GM12873 (cell line): ENCODE measurements around the gene CCDC86.

Source experiments
- TF ChIP-seq, protein P1 (sequence below): IDR thresholded peaks from 2 replicates; pipeline ENCODE4 v1.5.1; 2012; ENCODE audit warnings: low read depth, mild to moderate bottlenecking, moderate library complexity, low read length, control low read depth; ENCODE audit not compliant: insufficient read depth; ENCODE audit errors: missing control alignments

The CCDC86 gene

DNA sequence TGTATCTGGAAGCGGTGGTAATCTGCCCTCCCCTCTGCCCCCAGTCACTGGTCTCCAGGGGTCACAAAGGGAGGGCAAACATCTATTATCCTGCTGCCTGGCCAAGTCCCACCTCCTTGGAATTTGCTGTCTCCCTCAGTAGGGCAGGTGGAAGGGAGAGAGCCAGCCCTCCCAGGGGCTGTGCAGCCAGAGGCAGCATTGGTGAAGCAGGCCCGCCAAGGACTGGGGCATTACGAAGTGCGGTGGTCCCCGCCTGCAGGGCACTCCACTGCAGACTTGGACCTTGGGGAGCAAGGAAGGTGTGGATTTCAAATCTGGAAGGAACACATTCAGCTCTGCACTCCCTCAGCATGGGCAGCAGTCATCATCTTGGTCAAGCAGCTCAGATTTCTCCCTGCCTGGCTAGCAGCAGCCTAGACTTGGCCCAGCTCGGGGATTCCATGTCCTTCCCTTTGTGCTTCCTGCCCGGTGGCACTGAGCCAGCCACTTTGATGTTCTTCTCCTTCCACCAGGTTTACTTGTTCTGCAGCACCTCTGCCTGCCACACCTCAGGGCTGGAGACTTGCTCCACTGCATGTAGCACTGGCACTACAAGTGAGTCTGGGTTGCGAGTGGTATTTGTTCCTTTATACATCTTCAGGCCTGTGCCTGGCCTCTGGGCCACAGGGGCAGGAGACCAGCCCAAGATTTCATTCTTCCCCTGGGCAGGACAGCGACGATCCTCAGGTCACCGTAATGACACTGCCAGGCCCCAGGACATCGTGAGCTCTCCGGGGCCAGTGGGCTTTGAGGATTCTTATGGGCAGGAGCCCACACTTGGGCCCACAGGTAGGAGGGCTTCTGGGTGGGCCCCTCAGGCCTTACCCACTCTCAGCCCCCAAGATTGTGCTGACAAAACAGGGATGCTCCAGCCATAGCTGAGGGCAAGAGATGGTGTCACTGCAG lies 32.8 kb downstream of the CCDC86 start:
- TF ChIP-seq, protein P1, sequence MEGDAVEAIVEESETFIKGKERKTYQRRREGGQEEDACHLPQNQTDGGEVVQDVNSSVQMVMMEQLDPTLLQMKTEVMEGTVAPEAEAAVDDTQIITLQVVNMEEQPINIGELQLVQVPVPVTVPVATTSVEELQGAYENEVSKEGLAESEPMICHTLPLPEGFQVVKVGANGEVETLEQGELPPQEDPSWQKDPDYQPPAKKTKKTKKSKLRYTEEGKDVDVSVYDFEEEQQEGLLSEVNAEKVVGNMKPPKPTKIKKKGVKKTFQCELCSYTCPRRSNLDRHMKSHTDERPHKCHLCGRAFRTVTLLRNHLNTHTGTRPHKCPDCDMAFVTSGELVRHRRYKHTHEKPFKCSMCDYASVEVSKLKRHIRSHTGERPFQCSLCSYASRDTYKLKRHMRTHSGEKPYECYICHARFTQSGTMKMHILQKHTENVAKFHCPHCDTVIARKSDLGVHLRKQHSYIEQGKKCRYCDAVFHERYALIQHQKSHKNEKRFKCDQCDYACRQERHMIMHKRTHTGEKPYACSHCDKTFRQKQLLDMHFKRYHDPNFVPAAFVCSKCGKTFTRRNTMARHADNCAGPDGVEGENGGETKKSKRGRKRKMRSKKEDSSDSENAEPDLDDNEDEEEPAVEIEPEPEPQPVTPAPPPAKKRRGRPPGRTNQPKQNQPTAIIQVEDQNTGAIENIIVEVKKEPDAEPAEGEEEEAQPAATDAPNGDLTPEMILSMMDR: no peak

DNA sequence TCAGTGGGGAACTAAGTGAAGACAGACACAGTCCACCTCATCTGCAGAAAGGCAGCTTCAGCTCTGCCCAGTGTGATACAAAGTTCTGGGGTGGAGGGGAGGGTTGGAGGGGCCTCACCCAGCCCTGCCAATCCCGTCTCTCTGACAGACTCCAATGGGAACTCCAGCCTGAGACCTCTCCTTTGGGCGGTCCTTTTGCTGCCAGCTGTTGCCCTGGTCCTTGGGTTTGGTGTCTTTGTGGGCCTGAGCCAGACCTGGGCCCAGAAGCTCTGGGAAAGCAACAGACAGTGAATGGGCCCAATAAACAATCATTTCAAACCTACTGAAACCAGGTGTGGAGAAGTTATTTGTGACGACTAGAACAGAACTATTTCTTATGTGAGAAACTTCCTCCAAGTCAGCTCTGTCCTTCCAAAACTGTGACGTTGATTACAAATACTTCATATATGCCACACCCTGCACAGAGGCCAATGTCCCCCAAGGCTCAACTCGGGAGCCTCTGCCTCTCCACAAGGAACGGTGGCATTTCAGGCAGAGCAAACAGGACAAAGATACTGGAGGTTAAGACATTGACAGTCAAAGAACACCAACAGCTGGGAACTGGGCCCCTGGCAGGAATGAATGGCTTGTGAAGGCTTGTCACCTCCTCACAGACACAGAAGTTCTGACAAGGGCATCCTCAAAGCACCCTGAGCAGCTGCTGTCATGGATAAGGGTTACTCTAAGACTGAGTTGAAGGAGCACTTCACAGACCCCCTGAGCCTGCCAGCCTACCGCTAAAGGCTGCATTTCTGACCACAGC lies 33.7 kb downstream of the CCDC86 start:
- TF ChIP-seq, protein P1: no peak

DNA sequence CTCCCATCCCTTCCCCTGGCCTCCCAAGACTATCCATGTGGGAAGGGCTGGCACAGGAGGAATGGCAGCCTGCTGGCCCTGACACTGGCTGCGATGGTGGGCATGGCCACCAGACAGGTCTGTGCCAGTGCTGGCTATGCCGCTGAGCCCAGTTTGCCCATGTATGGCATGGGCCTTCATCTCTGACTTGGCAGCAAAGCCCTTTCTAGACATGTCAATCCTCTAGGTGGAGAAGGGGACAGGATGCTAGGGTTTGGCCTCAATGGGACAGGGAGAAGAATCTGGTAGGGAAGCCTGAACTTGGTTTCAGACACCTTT lies 34.2 kb downstream of the CCDC86 start:
- TF ChIP-seq, protein P1: no peak

DNA sequence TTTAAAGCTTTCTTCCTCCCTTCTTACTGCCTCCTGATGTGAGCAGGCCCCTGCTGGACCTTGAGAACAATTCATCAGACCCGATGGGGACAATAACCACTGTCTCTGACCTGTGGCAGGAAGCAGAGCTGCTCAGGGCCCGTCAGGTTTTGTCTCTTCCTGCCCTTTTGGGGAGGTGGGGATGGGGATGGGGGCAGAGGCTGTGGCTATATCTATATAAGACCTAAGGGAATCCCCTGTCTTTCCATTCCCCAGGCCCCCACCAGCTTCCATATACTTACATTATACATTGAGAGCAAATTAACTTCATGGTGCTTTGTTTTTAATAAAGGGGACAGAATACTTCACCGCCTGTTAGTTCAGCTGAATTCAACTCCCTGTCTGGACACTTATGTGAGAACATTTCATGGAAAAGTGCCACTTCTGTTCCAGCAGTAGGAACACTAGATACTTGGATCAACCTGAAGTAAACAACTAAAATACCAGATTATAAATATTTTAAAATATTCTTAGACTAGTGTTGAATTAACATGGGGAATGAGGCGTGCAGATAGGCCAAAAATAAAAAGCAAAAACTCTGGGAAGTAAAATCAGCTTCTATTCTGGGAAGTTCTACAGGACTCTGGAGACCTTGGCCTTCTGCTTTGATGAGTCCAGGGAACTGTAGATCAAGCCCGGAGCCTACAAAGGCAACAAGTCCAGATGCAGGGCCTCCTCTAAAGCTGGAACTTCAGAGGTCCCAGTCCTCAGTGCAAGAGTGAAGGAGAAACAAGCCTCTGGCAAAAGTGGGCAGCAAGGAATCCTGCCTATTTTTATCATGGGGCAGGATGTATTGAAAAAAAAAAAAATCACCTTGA lies 36.6 kb downstream of the CCDC86 start:
- TF ChIP-seq, protein P1: no peak

DNA sequence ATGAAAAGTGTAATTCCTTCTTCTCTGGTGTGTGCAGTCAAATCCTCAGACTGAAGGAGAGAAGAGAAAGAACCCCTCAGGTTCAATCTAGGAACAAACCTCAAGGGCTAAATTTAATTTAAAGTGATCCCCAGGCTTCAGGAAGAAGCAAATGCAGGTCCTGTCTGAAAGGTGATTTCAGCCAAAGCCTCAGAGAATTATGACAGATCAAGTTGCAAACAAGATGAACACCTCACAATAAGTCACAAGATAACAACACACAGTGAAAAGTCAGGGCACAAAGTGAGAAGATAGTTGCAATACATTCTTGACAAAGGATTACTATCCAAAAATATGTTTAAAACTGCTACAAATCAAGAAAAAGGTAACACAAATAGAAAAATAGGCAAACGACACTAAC lies 37.2 kb downstream of the CCDC86 start:
- TF ChIP-seq, protein P1: no peak

DNA sequence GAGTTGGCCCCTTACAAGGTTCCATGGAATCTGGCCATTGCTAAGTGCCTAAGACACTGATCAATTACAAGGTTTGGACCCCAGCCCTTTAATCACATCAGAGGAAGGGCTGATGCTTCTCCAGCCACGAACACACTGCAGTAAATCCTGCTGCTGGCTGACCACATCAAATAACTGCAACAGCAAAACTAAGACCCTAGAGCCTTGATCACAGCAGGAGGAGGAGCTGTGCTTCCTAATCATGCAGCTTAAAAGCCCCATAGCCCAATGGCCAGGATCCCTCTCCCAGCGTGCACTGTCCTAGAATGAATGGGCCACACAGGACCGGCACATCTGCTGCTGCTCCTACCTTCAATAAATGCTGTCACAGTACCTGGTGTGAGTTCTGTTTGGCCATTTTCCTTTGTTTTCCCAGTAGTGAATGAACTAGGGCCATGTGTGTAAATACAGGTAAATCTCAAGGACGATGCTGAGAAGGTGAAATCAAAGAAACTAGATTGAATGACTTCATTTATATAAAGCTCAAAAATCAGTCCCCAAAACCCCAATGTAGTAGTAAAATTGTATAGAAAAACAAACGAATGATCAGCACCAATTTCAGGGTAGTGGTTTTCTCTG lies 38.2 kb downstream of the CCDC86 start:
- TF ChIP-seq, protein P1: no peak
